NCI-H146 treated with DMSO at 0.1 percent for 48 hours (cell line): Measurements from ENCODE around the gene DCLK1.
A peak's percentile ranks its signal among the peaks of the same experiment; 100 is the strongest.

Experiments
- DNase-seq: peaks from one replicate; lab custom pipeline; 2025; ENCODE audit not compliant: unreplicated experiment; lab: John Stamatoyannopoulos, UW

Gene DCLK1

GRCh38 chr13:35909837-35910540 lies 221.2 kb downstream of the DCLK1 start:
- DNase-seq, result peak; percentile 81

GRCh38 chr13:35909091-35909490 lies 222.1 kb downstream of the DCLK1 start:
- no peak for DNase-seq

GRCh38 chr13:35908226-35908625 lies 223.0 kb downstream of the DCLK1 start:
- DNase-seq, result no peak

- DNase-seq, result no peak
These were observed 224.5 kb downstream of the DCLK1 start for GRCh38 chr13:35906636-35907035.

- DNase-seq, result no peak
These were observed 228.1 kb downstream of the DCLK1 start for GRCh38 chr13:35903075-35903474.

- DNase-seq, result no peak
These were observed 233.1 kb downstream of the DCLK1 start for GRCh38 chr13:35898041-35898440.

GRCh38 chr13:35894636-35895035 lies 236.5 kb downstream of the DCLK1 start:
- DNase-seq, result no peak

GRCh38 chr13:35892837-35893814 lies 238.1 kb downstream of the DCLK1 start:
- DNase-seq, result no peak

GRCh38 chr13:35891507-35892441 lies 239.4 kb downstream of the DCLK1 start:
- no peak for DNase-seq

GRCh38 chr13:35889560-35889959 lies 241.6 kb downstream of the DCLK1 start:
- no peak for DNase-seq

GRCh38 chr13:35888981-35889380 lies 242.2 kb downstream of the DCLK1 start:
- DNase-seq, result no peak

GRCh38 chr13:35888457-35888883 lies 242.7 kb downstream of the DCLK1 start:
- DNase-seq, result peak; percentile 95

- no peak for DNase-seq
These were observed 244.0 kb downstream of the DCLK1 start for GRCh38 chr13:35887115-35887666.

GRCh38 chr13:35886332-35887114 lies 244.7 kb downstream of the DCLK1 start:
- no peak for DNase-seq

- DNase-seq, result no peak
These were observed 246.9 kb downstream of the DCLK1 start for GRCh38 chr13:35884211-35884760.

GRCh38 chr13:35882722-35883497 lies 248.3 kb downstream of the DCLK1 start:
- no peak for DNase-seq

GRCh38 chr13:35881360-35881759 lies 249.8 kb downstream of the DCLK1 start:
- DNase-seq, result no peak

- DNase-seq, result no peak
These were observed 252.1 kb downstream of the DCLK1 start for GRCh38 chr13:35879111-35879510.

- DNase-seq, result no peak
These were observed 254.6 kb downstream of the DCLK1 start for GRCh38 chr13:35876601-35877000.
